Hepatocyte (in vitro differentiated cells): ENCODE data around the gene ZNF860. TPM values are rescaled to one million over a fixed set of nuclear protein-coding genes. Genes with fewer than 3 reads are reported as not detected.

Experiments
- DNase-seq: peaks from one replicate; pipeline ENCODE4 v3.0.0-alpha.2; 2016; ENCODE audit warnings: low spot score
- H2AFZ ChIP-seq: fragments of 200-600 bp; sonication (generic); 2 replicates; pipeline ENCODE4 v1.6.0; 2016; ENCODE audit warnings: antibody characterized with exemption, mild to moderate bottlenecking
- H3K27ac ChIP-seq: fragments of 200-600 bp; sonication (generic); 2 replicates; pipeline ENCODE4 v1.5.1; 2016; ENCODE audit warnings: mild to moderate bottlenecking
- H3K27me3 ChIP-seq: fragments of 200-600 bp; sonication (generic); 2 replicates; pipeline ENCODE4 v1.6.1; 2016
- H3K36me3 ChIP-seq: fragments of 200-600 bp; sonication (generic); replicated peaks from 2 replicates; pipeline ENCODE4 v1.5.1; 2016; ENCODE audit warnings: low read depth; ENCODE audit not compliant: insufficient read depth
- H3K4me1 ChIP-seq: fragments of 200-600 bp; sonication (generic); 2 replicates; pipeline ENCODE4 v1.5.1; 2016; ENCODE audit warnings: mild to moderate bottlenecking, moderate library complexity; ENCODE audit not compliant: insufficient read depth
- H3K4me2 ChIP-seq: fragments of 200-600 bp; sonication (generic); 2 replicates; pipeline ENCODE4 v1.6.0; 2016
- H3K4me3 ChIP-seq: fragments of 200-600 bp; sonication (generic); 2 replicates; pipeline ENCODE4 v1.5.1; 2016; ENCODE audit warnings: mild to moderate bottlenecking
- H3K79me2 ChIP-seq: fragments of 200-600 bp; sonication (generic); 2 replicates; pipeline ENCODE4 v1.6.0; 2017; ENCODE audit warnings: mild to moderate bottlenecking
- H3K9me2 ChIP-seq: fragments of 200-600 bp; sonication (generic); replicated peaks from 2 replicates; pipeline ENCODE4 v1.6.0; 2017; ENCODE audit warnings: mild to moderate bottlenecking; ENCODE audit not compliant: insufficient read depth
- H3K9me3 ChIP-seq: fragments of 200-600 bp; sonication (generic); 2 replicates; pipeline ENCODE4 v1.5.1; 2016; ENCODE audit warnings: low read depth, mild to moderate bottlenecking
- H4K20me1 ChIP-seq: fragments of 200-600 bp; sonication (generic); 2 replicates; pipeline ENCODE4 v1.6.0; 2016; ENCODE audit warnings: mild to moderate bottlenecking; ENCODE audit not compliant: insufficient read depth, poor library complexity, severe bottlenecking
- CTCF ChIP-seq: fragments of 200-600 bp; sonication (generic); IDR thresholded peaks from 2 replicates; pipeline ENCODE4 v1.5.1; 2016; ENCODE audit warnings: antibody characterized with exemption, mild to moderate bottlenecking; ENCODE audit not compliant: poor library complexity
- EZH2 ChIP-seq: fragments of 200-600 bp; sonication (generic); IDR thresholded peaks from 2 replicates; pipeline ENCODE4 v1.6.1; 2016; ENCODE audit warnings: antibody characterized with exemption, mild to moderate bottlenecking, borderline replicate concordance
- EZH2phosphoT487 ChIP-seq: fragments of 200-600 bp; sonication (generic); IDR thresholded peaks from one replicate; pipeline ENCODE4 v1.6.1; 2018; ENCODE audit warnings: antibody characterized with exemption, mild to moderate bottlenecking, low read depth, moderate library complexity; ENCODE audit not compliant: unreplicated experiment, severe bottlenecking
- WGBS: methylation state at CpG from one replicate; pipeline ENCODE4 v1.1.6; 2016; ENCODE audit warnings: low lambda C conversion rate; ENCODE audit errors: missing lambda C conversion rate; 5-methylcytosine and 5-hydroxymethylcytosine counted together
- polyA plus RNA-seq: library from polyadenylated mRNA; unstranded; fragments of >200 nt; fragmentation: Nextera tagmentation; extraction: Ambion mirVana; gene quantifications from 2 replicates; pipeline ENCODE4 v1.2.1, GENCODE V29; 2016
- total RNA-seq: library from RNA; depleted of rRNA; stranded (reverse); fragments of >200 nt; gene quantifications from 2 replicates; pipeline ENCODE4 v1.2.3, GENCODE V29; 2014

The ZNF860 gene
- total and polyA plus RNA-seq, 2 experiments from 2014 or later, result 0.80 to 1.3 TPM

- Histone ChIP-seq H3K79me2 (peaks cover 90% of the 10 kb centered on the region), H3K36me3 (no peaks in the 10 kb centered on the region), H4K20me1 (no peaks in the 10 kb centered on the region), H3K4me2 (peak overlapping the region; percentile 26), H3K27ac (peak overlapping the region; percentile 42), H3K4me1 (peaks cover 43% of the 10 kb centered on the region), H3K9me3 (no peaks in the 10 kb centered on the region), H3K27me3 (no peaks in the 10 kb centered on the region), H3K4me3 (no peak overlapping the region), H3K9me2 (no peaks in the 10 kb centered on the region), H2AFZ (no peak overlapping the region)
- no peak for DNase-seq
- TF ChIP-seq CTCF (no peak), EZH2 (no peak), EZH2phosphoT487 (no peak)
- WGBS, result 72% methylated on average over 5 of the region's 5 CpGs
These were observed 6.6 kb upstream of the ZNF860 start for GRCh38 chr3:31974964-31975363.

GRCh38 chr3:31976302-31976701 lies 5.2 kb upstream of the ZNF860 start:
- peaks cover 38% of the 10 kb centered on the region for H3K4me1 ChIP-seq
- H3K4me2 ChIP-seq, result no peak overlapping the region
- no peaks in the 10 kb centered on the region for H3K36me3 ChIP-seq
- TF ChIP-seq EZH2 (no peak), CTCF (no peak), EZH2phosphoT487 (no peak)
- no peaks in the 10 kb centered on the region for H3K9me2 ChIP-seq
- DNase-seq, result no peak
- no peak overlapping the region for H3K27ac ChIP-seq
- peaks cover 81% of the 10 kb centered on the region for H3K79me2 ChIP-seq
- H3K27me3 ChIP-seq, result no peaks in the 10 kb centered on the region
- WGBS, result 92% methylated on average over 2 of the region's 2 CpGs
- no peak overlapping the region for H3K4me3 ChIP-seq
- no peaks in the 10 kb centered on the region for H3K9me3 ChIP-seq
- no peaks in the 10 kb centered on the region for H4K20me1 ChIP-seq
- no peak overlapping the region for H2AFZ ChIP-seq

- TF ChIP-seq CTCF, result no peak
- TF ChIP-seq EZH2phosphoT487, result no peak
- TF ChIP-seq EZH2, result no peak
- 74% methylated on average over 2 of the region's 2 CpGs for WGBS
- Histone ChIP-seq H3K27me3 (no peaks in the 10 kb centered on the region), H3K79me2 (peaks cover 67% of the 10 kb centered on the region), H3K27ac (no peak overlapping the region), H3K36me3 (no peaks in the 10 kb centered on the region), H3K4me3 (no peak overlapping the region), H4K20me1 (no peaks in the 10 kb centered on the region), H3K9me2 (no peaks in the 10 kb centered on the region), H2AFZ (no peak overlapping the region), H3K4me2 (no peak overlapping the region), H3K9me3 (no peaks in the 10 kb centered on the region), H3K4me1 (peaks cover 38% of the 10 kb centered on the region)
- DNase-seq, result no peak
These were observed 3.8 kb upstream of the ZNF860 start for GRCh38 chr3:31977736-31978135.

GRCh38 chr3:31978553-31978952 lies 3.0 kb upstream of the ZNF860 start:
- Histone ChIP-seq H3K9me3 (no peaks in the 10 kb centered on the region), H3K9me2 (no peaks in the 10 kb centered on the region), H3K4me2 (peak overlapping the region; percentile 92), H3K4me1 (peaks cover 38% of the 10 kb centered on the region), H2AFZ (no peak overlapping the region), H3K27me3 (no peaks in the 10 kb centered on the region), H4K20me1 (no peaks in the 10 kb centered on the region), H3K79me2 (peaks cover 59% of the 10 kb centered on the region), H3K4me3 (no peak overlapping the region), H3K36me3 (no peaks in the 10 kb centered on the region), H3K27ac (peak overlapping the region; percentile 49)
- WGBS, result 54% methylated on average over 4 of the region's 4 CpGs
- no peak for TF ChIP-seq EZH2phosphoT487
- no peak for DNase-seq
